NCI-H187 treated with DMSO at 0.1 percent for 48 hours (cell line): Measurements from ENCODE around the gene OR2V1.
A peak's percentile ranks its signal among the peaks of the same experiment; 100 is the strongest.
"Not testable (repeated sequence)": the region's sequence is repeated elsewhere in the genome, so short reads cannot be mapped to it uniquely, and the experiment has no call there.

Experiments
- DNase-seq: peaks from one replicate; lab custom pipeline; 2025; lab: John Stamatoyannopoulos, UW

Gene OR2V1

DNA sequence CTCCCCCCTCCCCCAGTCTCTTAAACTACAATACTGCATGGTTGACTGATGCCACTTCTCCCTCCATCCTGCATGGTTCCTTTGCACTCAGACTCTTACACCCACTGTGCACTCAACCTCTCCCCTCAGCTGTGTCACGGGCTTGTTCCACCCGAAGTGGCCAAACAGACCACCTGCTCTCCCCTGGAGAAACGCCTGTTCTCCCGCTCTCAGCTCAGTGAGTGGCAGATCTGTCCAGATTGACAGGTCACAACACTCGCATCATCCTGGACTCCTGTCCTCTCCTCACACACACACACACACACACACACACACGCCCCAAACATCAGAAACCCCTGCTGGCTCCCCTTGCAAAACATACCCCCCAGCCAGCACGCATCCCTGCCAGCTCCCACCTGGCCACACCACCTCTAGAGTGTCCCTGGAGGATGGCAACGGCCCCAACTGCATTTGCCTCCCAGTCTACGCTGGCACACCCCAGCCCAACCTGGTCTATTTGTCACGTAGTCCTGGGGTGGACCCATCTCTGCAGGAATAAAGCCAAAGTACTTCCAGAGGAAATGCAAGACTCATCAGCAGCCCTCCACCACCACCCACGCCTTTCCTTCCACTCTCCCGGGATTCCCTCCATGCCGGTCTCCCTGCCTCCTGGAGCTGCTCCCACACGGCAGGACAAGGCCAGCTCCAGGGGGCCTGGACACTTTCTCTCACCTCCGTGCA, 2.9 kb downstream of the OR2V1 start:
- peak; percentile 52 for DNase-seq

DNA sequence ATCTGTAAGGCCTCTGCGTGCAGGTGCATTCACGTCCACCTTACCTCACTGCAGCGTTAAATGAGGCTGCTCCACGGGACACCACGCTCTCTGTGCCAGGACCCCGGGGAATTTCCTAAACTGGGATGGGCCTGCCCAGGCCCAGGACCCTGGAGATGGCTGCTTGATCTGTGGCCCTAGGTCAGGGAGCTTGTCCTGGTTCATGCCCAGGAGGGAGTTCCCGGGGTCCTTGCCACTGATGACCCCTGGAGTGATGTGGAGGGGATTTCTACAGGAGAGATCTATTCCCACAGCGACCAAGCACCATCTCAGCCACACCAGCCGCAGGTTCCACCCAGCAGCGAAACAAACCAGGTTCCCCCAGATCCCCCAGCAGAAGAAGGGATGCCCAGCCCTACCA, 3.5 kb downstream of the OR2V1 start:
- no peak for DNase-seq

DNA sequence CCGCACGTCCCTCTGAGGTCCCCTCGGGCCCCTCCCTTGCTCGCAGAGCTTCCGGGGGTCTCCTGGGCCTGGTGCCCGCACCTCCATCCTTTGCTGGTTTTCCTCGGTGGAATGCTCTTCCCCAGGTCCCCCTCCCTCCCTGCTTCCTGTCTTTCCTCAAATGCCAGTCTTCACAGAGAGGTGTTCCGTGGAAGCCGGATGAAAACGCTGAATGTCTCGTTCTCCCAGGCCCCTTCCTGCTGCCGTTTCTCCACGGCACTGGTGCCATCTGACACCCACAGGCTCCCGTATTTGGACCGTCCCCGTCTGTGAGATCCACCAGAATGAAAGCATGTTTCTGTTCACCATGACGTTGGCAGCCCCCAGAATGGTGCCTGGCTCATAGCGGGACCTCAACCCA, 4.1 kb downstream of the OR2V1 start:
- DNase-seq, result no peak

DNA sequence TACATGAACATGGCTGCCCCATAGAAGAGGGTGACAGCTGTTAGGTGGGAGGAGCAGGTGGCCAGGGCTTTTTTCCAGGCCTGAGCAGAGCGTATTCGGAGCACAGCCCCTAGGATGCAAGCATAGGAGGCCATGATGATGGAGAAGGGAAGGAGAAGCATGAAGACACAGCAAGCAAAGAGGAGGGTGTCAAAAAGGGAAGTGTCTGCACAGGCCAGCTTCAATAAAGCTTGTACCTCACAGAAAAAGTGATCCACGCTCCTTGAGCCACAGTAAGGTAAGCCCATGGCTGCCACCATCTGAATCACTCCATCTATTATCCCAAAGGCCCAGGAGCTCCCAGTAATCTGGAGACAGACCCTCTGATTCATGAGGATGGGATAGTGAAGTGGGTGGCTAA, 6.4 kb downstream of the OR2V1 start:
- DNase-seq, result no peak

DNA sequence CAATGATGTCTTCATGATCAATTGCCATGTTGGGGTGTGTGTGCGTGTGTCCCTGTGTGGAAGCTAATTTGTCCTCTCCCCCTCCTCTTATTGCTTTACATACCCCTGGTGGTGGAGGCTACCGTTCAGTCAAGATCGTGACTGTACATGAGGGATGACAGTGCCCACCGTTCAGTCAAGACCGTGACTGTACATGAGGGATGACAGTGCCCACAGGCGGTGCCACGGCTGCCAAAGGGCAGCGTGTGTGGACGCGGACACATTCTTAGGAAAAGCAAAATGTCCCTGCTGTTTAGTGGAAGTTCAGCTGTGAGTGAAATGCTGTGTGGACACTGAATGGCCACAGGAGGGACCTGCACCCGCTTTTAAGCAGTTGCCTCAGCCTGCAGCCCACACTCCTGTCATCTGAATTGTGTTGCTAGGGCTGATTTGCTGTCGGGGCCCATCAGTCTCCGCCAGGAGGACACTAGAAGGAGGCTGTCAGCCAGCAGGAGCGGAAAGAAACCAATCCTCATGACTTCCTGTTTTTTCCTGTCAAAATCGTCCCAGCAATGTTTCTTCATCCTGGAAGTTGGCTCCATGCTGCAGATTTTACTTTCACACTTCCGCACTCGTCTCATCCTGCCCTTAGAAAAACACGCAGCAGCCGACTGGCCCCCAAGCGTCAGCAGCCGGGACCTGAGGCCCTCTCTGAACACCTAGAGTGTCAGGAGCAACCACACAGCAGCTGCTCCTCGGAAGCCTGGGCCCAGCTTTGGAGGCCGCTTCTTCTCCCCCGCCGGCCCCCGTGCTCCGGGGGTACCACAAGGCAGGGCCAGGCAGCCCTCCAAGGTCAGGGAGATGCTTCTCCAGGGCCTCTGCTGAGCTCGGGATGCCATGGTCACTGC, 9.1 kb downstream of the OR2V1 start:
- no peak for DNase-seq

DNA sequence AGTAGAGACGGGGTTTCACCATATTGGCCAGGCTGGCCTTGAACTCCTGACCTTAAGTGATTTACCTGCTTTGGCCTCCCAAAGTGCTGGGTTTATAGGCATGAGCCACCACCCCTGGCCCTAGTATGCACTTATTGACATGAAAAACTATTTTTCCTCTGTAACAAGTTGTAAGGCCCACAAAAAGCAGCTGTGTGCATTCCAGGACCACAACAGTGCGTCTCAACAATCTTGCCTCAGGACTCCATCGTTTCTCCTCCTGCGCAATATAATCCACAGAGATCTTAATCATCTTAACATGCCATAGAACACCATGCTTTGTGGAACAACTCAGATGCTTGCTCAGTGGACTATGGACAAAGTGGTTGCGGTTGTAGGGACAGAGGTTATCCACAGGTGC, 10.2 kb downstream of the OR2V1 start:
- no peak for DNase-seq

DNA sequence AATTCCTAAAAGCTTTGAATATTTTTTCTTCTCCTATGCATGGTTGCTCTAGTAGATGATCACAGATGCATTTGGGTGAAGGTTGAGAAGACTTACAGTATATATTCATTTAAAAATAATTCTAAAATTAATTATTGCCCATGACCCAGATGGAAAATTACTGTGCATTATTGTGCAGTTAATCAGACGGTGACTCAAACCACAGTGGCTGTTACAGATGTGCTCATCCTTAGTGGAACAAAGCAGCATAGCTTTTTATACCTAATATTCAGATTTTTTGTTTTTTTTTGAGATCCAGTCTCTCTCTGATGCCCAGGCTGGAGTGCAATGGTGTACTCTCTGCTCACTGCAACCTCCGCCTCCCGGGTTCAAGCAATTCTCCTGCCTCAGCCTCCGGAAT, 10.7 kb downstream of the OR2V1 start:
- DNase-seq, result no peak

DNA sequence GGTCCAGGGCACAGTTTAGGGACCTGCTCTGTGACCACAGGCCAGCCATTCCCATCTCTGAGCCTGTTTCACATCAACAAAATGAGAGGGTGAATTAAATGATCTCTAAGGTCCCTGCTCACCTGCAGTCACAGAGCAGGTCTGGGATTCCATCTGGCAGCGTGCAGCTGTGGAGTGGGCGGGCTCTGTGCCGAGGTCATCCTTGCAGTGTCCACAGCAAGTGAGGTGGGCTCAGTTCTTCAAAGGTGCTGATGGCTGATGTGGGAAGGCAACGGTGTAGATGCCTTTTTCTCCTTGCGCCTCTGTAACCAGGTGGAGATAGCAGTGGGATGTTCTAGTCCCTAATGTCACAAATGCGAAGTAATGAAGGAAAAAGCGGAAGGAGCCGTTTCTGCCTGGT, 11.9 kb downstream of the OR2V1 start:
- DNase-seq, result no peak

DNA sequence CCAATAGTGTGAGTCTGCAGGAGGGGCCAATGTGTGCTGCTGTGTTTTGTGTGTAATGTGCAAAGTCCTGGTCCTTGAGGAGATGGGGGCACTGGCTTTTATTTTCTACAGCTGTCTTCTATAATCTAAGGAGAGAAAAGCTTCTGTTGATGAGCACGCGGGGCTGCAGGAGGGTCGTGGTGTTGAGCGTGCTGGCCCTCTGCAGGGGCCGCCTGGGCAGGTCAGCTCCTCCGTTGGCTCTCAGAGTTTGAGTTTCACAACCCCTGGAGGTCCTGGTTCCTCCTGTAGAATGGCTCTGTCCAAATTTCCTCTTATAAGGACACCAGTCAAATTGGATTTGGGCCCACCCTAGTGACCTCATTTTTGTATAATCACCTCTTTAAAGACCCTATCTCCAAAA, 12.6 kb downstream of the OR2V1 start:
- DNase-seq, result no peak

DNA sequence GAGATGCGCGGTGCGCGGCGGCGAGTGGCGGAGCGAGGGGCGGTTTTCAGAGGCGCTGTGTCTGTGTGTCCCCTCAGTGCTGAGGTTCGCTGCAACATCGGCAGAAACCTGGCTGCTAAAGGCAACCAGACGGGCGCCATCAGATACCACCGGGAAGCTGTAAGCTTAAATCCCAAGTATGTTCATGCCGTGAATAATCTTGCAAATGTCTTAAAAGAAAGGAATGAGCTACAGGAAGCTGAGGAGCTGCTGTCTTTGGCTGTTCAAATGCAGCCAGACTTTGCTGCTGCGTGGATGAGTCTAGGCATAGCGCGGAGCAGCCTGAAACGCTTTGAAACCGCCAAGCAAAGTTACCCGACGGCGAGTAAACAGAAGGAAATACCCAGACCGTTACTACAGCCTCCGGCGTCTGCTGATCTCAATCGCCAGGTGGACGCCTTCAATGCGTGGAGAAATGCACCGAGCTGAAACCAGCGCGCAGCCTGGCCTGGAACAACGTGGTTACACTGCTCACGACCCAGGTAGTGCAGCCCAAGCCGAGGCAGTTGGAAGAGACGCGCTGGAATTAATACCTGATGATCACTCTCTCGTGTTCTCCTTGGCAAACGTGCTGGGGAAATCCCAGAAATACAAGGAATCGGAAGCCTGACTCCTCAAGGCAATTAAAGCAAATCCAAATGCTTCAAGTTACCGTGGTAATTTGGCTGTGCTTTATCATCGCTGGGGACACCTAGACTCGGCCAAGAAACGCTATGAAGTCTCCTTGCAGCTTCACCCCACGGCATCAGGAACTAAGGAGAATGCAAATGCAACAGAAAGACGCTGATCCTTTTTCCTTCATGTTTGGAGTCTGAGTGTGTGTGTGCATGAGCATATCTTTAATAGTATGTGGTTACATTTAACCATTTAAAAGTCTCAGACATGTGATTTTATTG, 15.9 kb downstream of the OR2V1 start:
- no peak for DNase-seq

DNA sequence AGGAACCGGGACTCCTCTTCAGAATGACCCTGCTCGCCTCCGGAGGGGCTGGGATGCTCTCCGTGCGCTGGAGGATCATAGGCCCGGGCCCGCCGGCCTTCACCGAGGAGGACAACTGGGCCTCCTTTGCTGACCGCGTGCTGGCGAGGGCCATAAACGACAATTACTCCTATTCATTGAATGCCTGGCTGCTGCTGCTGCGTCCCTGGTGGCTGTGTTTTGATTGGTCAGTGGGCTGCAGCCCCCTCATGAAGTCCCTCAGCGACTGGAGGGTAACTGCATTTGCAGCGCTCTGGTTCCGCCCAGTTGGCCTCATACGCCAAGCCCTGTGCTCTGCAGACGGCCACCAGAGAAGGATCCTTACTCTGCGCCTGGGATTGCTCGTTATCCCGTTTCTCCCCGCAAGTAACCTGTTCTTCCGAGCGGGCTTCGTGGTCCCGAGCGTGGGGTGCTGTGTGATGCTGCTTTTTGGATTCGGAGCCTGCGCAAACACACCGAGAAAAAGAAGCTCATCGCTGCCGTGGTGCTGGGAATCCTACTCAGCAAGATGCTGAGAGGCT, 16.6 kb downstream of the OR2V1 start:
- no peak for DNase-seq

DNA sequence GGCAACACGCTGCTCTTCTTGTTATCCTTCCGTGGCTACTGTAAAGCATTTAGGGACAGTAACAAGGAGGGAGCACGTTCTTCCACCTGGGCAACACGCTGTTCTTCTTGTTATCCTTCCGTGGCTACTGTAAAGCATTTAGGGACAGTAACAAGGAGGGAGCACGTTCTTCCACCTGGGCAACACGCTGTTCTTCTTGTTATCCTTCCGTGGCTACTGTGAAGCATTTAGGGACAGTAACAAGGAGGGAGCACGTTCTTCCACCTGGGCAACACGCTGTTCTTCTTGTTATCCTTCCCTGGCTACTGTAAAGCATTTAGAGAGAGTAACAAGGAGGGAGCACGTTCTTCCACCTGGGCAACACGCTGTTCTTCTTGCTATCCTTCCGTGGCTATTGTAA, 17.4 kb downstream of the OR2V1 start:
- DNase-seq, result not testable (repeated sequence)

DNA sequence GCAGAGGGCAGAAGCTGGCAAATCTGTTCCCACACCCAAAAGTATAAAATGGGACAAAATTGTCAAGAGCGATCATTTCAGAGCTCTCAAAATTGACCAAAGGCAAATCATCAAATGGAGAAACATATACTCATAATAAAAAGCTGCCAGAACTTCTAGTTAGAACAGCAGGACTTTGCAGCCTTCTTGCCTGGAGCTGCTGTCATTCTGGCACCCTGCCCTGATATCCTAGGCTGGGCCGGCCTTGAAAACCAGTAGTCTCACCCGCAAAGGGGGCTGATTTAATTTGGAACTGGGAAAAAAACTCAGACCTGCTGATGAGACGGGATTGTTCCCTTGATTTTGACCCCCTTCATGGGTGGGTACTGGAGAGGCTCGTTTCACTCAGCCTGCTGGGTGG, 18.5 kb downstream of the OR2V1 start:
- no peak for DNase-seq

DNA sequence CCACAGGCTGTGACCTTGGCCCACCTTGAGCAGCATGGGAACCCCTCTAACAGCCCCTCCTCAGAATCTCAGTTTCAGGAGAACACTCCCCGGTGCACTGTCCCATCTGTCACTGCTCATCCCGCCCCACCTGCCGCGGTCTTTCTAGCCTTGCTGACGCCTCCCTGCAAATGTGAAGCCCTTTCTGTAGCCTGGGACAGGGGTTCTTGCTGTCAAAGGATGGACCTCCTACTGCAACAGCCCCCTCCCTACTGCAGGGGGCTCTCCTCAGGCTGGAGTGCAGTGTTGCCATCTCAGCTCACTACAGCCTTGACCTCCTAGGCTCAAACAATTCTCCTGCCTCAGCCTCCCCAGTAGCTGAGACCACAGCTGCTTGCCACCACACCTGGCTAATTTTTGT, 20.0 kb downstream of the OR2V1 start:
- no peak for DNase-seq

DNA sequence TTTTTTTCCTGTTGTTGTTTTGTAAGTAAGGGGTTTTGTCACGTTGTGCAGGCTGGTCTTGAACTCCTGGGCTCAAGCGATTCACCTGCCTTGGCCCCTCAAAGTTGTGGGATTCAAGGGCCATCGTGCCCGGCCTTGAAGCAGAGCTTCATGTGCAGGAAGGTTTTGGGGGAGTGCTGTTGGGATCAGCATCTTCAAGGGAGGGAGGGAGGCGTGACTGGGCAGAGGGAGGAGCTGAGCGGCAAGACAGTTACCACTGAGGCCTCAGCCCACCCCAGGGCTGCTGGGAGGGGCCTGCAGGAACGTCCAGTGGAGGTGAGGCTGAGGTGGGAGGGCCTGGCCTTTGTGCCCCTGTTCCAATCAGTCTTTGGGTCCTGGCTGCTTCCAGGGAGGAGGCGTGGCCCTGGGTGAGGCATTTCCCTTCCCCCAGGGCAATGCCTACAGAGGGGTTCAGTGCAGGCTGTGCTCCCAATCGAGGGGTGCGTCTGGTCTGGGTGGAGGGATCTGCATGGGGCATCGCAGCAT, 21.4 kb downstream of the OR2V1 start:
- DNase-seq, result no peak

DNA sequence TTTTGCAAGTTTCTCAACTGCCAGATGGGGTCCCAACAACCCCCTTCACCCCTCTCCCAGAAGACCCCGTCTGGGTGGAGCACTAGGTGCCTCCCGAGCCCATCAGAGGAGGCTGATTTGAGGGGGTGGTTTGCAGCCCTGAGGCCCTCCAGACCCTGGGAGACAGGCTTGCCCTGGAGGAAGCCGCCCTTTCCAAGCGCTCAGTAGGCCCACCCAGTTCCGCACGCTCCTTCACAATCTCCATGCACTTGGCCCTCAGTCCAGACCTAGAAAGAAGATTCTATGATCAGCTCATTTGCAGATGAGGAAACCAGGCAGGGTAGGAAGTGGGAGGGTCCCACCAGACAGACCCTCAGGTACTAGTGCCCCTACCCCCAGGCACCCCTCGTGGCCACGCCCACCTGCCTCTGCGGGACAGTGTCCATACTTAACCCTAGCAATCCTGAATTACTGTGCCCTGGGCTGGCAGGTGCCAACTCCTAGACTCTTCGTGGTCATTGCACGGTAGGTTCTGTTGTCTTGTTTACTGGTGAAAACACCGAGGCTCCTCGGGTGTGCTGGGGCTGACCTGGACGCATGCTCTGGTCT, 22.3 kb downstream of the OR2V1 start:
- DNase-seq, result no peak

DNA sequence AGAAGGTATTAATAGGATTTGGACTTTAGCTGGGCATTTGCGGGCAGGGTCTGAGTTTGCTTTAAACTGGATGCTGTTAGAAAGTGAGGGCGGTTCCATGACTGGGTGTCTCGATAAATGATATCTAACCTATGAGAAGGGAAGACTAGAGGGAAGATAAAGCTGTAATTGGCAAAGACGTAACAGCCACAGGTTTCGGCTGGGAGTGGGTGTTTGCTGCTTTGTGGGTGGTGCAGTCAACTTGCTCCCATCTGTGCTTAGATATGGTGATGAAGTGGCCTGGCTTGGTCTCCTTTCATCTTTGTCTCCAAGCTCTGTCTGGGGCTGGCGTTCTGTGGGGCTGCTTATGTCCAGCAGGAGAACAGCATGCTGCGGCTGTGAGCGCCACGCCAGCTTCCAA, 23.3 kb downstream of the OR2V1 start:
- no peak for DNase-seq

DNA sequence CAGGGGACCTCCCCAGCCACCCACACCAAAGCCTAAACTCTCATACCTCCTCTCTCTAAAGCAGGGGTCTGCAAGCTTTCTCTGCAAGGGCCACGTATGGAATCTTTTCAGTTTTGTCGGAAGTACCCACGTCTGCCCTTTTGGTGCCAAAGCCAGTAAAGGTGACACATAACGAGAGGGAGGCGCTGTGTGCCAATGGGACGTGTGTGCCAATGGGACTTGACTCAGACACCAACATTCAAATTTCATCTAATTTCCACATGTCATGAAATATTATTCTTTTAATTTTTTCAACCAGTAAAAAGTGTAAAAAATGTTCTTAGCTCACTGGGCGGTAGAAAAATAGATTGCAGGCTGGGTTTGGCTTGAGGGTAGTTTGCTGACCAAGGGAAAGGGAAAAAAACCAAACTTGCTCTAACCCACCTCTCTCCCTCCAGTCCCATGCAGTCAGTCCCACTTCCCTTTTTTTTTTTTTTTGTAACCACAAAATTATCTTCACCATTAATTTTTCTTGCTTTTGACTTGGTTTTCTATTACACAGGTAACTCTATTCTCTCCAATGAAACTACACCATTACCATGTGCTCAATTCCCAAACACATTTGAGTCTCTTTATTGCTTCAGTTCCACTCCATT, 25.5 kb downstream of the OR2V1 start:
- DNase-seq, result no peak

DNA sequence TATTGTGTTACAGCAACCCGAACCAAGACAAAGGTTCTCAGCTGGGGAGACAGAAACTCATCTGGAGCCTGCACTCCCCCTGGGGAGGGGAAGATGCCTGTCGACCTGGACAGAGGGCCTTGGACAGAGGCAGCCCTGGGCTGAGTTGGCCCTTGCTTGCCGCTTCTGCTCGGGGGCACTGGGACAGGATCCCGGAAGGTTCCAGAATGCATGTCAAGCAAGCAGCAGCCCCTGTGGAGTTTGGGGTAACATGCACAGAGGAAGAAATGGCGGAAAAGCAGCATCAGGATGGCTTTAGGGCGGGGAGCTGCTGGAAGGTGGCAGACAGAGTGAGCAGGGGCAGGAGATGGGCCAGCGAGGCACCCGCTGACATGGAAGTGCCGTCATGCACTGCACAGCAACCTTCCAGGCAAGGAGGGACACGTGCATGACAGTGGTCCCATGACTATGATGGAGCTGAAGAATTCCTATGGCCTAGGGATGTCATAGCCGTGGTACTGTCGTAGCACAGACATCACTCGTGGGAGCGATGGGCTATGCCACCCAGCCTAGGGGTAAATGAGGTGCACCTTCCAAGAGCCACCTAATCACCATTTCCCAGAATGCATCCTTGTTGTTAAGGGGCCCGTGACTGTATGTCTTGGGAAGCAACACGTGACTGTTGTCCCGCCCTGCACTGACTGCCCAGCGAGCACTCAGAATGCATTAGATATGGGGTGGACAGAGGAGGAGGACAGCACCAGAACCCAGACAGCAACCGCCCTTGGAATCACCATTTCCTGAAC, 26.2 kb downstream of the OR2V1 start:
- not testable (repeated sequence) for DNase-seq

DNA sequence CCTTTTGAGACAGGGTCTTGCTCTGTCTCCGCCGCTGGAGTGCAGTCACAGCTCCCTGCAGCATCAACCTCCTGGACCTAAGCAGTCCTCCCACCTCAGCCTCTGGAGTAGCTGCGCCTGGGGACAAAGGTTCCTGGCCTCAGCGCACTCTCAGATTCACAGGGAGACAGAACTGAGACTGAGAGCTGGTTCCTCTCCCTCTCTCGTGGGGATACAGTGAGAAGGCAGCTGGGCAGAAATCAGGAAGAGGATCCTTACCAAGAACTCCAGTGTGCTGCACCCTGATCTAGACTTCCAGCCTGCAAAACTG, 26.8 kb downstream of the OR2V1 start:
- DNase-seq, result not testable (repeated sequence)
